GM10847 (cell line): ENCODE data around the gene LRSAM1.

ENCODE experiments used
- POLR2A ChIP-seq: IDR thresholded peaks from 2 replicates; pipeline ENCODE4 v1.6.1; 2011; ENCODE audit not compliant: insufficient read length; ENCODE audit errors: extremely low read depth

Gene LRSAM1

GRCh38 chr9:127537792-127538191, 86.5 kb downstream of the LRSAM1 start:
- TF ChIP-seq POLR2A = no peak

DNA sequence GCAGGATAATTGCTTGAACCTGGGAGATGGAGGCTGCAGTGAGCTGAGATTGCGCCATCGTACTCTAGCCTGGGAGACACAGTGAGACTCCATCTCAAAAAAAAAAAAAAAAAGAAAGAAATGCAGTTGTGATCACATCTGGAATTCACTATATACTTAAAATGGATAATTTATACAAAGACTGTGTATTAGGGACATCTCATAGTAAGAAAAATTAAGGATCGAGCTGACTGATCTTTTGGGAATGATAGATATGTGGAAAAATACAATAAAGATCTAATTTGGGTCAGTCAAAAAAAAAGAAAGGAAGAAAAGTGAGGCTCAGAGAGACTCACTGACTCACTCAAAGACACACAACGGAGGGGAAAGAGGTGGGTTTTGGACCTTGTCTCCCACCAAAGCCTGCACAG, 87.5 kb downstream of the LRSAM1 start:
- no peak for TF ChIP-seq POLR2A

DNA sequence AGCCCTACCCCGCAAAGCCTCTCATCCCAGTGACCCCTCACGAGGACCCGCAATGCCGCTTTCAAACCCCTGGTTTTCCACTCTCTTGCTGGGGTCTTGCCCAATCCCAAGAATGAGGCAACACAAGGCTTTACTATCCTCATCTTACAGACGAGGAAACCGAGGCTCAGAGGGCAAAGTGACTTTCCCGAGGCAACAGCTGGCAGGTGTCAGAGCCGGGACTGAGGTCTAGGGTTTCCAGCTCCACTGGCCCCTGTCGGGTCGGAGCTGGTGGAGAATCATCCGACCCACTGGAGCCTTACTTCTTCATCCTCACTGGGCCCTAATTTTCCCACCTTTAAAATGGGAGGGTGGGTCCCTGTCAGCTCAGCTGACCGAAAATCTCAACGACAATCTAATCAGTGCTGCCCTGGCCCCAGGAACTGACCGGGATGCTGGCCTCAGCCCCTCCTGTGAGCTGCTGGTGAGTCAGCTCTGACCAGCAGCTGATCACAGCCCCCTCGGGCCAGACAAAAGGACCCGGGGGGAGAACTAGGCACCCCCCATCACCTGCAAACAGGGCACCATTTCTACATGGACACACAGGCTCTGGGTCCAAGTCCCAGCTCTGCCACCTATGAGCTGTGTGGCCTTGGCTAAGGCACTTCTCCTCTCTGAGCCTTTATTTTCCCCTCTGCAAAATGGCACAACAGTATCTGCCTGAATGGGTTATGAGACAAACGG, 88.1 kb downstream of the LRSAM1 start:
- no peak for TF ChIP-seq POLR2A

DNA sequence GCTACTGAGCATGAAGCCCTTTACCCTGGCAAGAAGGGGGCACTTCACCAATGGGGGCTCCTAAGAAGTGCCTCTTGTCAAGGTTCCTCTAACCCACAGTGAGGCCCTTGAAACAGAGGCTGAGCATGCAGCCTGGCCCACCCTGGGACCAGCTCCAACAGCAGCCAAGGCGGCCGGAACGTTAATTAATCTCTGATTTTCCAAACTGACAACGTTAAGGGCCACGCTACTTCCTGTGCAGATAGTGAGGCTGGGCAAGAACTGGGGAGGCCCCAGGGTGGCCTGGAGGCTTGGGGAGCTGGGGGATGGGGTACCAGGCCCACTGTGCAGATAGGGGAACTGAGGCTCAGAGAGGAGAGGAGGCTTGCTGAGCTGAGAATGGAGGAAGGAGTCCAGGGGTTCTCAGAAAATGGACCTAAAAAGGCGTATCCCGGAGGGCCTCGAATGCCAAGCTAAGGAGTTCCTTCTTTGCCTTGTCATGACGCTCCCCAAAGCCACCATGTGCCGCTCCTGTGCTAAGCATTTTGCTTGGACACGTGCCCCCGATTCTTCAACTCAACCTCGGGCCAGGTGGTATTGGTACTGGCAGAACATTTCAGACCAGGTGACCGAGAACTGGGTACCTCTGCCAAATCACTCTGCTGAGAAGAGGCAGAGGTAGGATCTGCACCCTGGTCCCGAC, 88.8 kb downstream of the LRSAM1 start:
- TF ChIP-seq POLR2A = no peak

- no peak for TF ChIP-seq POLR2A
These were observed 89.3 kb downstream of the LRSAM1 start for GRCh38 chr9:127540664-127541041.

DNA sequence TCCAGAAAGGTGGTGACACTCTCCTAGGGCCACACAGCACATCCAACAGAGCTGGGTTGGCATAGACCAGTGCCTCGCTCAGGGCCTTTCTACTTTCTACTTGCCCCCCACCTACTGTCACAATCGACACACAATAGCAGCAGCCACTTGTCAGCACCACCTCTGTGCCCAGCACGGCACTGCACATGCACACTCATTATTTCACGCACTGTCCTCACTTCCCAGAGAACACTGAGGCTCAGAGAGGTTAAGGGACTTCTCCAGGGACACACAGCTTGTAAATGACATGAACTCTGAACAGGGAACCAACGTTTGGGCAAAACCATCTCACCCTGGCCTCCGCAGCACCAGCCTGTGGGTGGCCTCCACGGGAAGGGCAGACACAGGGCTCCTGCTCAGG, 89.9 kb downstream of the LRSAM1 start:
- no peak for TF ChIP-seq POLR2A

DNA sequence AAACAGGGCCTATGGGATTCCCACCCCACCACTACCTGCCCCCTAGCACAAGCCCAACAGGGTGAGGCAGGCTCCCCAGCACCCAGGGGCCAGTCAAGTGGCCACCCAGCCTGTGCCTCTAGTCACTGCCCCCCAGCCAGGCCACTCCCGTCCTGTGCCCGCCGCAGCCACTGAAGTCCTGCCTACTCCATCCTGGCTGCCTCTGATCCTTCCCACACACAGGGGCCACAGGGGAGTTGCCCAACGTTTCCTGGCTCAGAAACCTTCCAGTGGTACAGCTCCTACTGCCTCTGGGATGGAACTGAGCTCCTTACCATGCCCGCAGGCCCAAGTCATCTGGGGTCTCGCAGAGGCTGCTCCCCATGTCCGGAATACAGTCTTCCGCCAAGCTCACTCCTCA, 90.6 kb downstream of the LRSAM1 start:
- no peak for TF ChIP-seq POLR2A

GRCh38 chr9:127543221-127543620, 91.9 kb downstream of the LRSAM1 start:
- no peak for TF ChIP-seq POLR2A

GRCh38 chr9:127543973-127544533, 92.7 kb downstream of the LRSAM1 start:
- TF ChIP-seq POLR2A = no peak

DNA sequence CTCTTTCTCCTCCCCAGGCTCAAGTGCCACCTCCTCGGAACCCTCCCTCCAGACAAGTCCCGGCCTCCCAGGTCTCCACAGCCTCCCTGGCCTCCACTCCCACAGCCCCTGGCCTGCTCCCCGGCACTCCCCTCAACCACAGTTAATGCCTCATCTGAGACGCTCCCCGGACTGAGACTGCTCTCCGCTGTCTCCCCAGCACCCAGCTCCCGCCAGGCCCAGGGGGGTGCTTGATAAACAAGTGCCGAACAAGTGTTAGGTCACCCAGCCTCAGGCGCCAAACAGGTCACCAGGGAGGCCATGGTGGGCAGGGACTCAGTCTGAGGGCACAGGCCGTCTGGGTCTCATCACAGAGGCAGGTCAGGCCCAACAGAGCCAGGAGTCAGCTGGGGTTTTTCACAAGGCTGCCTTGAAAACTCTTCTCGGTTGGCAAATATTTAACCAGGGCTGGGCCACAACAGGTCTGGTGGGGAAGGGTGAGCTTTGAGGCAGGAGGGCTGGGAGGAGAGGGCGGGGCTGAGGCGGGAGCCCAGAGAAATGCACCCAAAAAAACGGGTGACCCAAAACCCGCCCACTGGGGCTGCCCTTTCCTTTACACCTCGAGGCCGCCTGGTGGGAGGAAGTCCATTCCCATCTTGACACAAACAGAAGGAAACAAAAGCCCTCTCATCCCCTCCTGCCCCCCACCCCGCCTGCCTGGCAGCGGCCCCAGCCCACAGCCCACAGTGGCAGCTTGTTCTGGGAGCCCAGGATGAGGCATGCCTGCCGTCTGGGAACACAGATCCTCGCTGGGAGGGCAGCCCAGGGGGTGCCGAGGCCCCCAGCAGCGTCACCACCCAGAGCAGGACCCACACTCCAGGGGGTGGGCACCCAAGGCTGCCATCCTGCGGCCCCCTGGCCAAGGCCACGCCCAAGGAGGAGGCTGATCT, 94.2 kb downstream of the LRSAM1 start:
- TF ChIP-seq POLR2A = no peak

DNA sequence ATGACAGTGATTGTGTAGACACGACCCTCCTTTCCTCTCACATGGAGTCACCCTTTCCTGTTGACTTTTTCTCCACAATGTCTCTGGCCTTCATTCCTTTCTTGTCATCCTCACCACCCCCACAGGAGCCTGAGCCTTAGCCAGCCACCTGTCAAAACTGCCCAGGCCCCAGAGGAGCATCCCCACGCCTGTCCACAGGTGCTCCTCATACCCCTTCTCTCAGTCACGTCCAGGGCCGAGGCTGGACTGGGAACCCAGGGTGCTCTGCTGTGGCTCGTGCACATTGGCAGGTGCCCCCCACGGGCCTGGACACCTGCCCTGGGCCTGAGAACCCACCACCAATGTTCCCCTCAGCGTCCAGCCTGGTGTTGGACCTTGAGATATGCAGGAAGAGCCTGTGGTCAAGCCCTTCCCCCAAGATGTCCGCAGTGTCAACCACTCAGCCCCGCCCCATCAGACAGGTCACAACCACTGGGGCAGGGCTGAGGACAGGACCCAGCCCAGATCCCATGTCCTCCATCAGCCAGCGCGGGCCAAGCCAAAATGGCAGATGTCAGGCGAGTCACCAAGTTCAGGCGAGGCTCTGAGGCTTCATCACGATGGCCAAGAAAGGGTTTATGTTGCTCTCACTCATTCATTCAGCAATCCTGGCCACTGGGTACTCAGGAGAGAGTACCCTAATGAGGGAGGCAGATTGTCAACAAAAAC, 95.0 kb downstream of the LRSAM1 start:
- no peak for TF ChIP-seq POLR2A

- no peak for TF ChIP-seq POLR2A
These were observed 97.1 kb downstream of the LRSAM1 start for GRCh38 chr9:127548352-127548881.

GRCh38 chr9:127549218-127549617, 97.9 kb downstream of the LRSAM1 start:
- TF ChIP-seq POLR2A = no peak

DNA sequence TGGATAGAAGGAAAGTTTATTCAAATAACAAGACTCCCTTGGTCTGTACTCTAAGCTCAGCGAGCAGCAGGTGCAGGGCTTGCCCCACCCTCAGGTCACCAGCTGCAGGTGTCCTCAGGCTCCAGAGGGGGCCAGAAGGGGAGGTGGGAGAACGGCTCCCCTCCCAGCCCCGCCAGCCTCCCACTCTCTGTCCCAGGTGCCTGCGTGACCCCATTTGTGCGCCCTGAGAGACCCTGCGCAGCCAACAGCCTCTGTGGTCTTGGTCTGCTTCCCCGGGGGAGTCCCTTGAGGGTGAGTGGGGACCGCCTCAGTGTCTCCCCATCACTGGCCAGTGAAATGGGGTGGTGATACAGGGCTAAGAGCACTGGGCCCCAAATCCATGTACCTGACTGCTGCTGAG, 98.4 kb downstream of the LRSAM1 start:
- no peak for TF ChIP-seq POLR2A

DNA sequence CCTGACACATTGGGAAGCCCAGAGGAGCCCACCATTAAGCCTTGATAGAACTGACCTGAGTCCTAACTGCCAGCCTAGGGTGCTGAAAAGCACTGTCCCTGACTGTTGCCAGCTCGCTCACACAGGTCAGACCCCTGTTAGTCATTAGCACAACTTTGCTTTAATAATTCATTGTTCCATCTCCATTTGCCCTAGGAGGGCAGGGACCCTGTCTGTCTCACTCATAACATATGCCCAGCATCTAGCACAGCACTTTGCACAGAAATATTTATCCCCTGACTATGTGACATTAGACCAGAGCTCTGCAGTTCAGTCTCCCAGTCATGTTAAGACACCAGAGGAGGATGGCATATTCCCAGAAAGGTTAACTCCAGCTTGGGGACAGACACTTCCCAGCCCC, 99.0 kb downstream of the LRSAM1 start:
- no peak for TF ChIP-seq POLR2A
